GM15510 (cell line): ENCODE measurements around the gene GABRR2.

Experiments
- POLR2A ChIP-seq: IDR thresholded peaks from 3 replicates; pipeline ENCODE4 v1.6.1; 2011; ENCODE audit warnings: borderline replicate concordance; ENCODE audit not compliant: insufficient read length; ENCODE audit errors: extremely low read depth

GABRR2 gene

GRCh38 chr6:89310929-89311328, 4.2 kb downstream of the GABRR2 start:
- TF ChIP-seq POLR2A: no peak

GRCh38 chr6:89308525-89309395, 6.3 kb downstream of the GABRR2 start:
- no peak for TF ChIP-seq POLR2A

GRCh38 chr6:89302936-89303335, 12.2 kb downstream of the GABRR2 start:
- TF ChIP-seq POLR2A: no peak

- no peak for TF ChIP-seq POLR2A
Measured at GRCh38 chr6:89302195-89302770, 12.8 kb downstream of the GABRR2 start.

- TF ChIP-seq POLR2A: no peak
Measured at GRCh38 chr6:89301586-89302194, 13.4 kb downstream of the GABRR2 start.

- TF ChIP-seq POLR2A: no peak
Measured at GRCh38 chr6:89299466-89299850, 15.6 kb downstream of the GABRR2 start.

GRCh38 chr6:89298680-89299465, 16.2 kb downstream of the GABRR2 start:
- TF ChIP-seq POLR2A: no peak

GRCh38 chr6:89297695-89298351, 17.3 kb downstream of the GABRR2 start:
- no peak for TF ChIP-seq POLR2A

GRCh38 chr6:89295981-89296380, 19.1 kb downstream of the GABRR2 start:
- no peak for TF ChIP-seq POLR2A

GRCh38 chr6:89291256-89291819, 23.8 kb downstream of the GABRR2 start:
- TF ChIP-seq POLR2A: no peak

GRCh38 chr6:89290401-89291155, 24.5 kb downstream of the GABRR2 start:
- no peak for TF ChIP-seq POLR2A

GRCh38 chr6:89289710-89290109, 25.4 kb downstream of the GABRR2 start:
- no peak for TF ChIP-seq POLR2A

GRCh38 chr6:89287351-89288028, 27.6 kb downstream of the GABRR2 start:
- TF ChIP-seq POLR2A: no peak
